Neural cell (in vitro differentiated cells): Measurements from ENCODE around the gene TFR2. TPM values are rescaled to one million over a fixed set of nuclear protein-coding genes. Genes with fewer than 3 reads are reported as not detected.

Experiments
- H2AFZ ChIP-seq: fragments of 200-600, 300-800 bp; sonication (generic), shearing (Covaris generic); 2 replicates; pipeline ENCODE4 v1.6.0; 2014; ENCODE audit warnings: low read depth, mild to moderate bottlenecking, antibody characterized with exemption, low read length, moderate library complexity
- H3F3A ChIP-seq: fragments of 200-600 bp; shearing (Covaris generic); 2 replicates; pipeline ENCODE4 v1.6.1; 2016; ENCODE audit warnings: mild to moderate bottlenecking, moderate library complexity, mixed read lengths, antibody characterized with exemption, low read length; ENCODE audit not compliant: insufficient read depth, poor library complexity, severe bottlenecking
- H3K27ac ChIP-seq: fragments of 200-600, 300-800 bp; sonication (generic), shearing (Covaris generic); 2 replicates; pipeline ENCODE4 v1.5.1; 2014; ENCODE audit warnings: mild to moderate bottlenecking, low read length, moderate library complexity
- H3K27me3 ChIP-seq: fragments of 300-800, 200-600 bp; sonication (generic), shearing (Covaris generic); 2 replicates; pipeline ENCODE4 v1.6.0; 2014; ENCODE audit warnings: mild to moderate bottlenecking, low read depth, low read length, moderate library complexity; ENCODE audit not compliant: insufficient read depth
- H3K36me3 ChIP-seq: fragments of 300-800, 200-600 bp; sonication (generic), shearing (Covaris generic); 2 replicates; pipeline ENCODE4 v1.5.1; 2014; ENCODE audit warnings: mild to moderate bottlenecking, antibody characterized with exemption, low read length, moderate library complexity; ENCODE audit not compliant: insufficient read depth
- H3K4me2 ChIP-seq: fragments of 300-800, 200-600 bp; sonication (generic), shearing (Covaris generic); 2 replicates; pipeline ENCODE4 v1.6.0; 2014; ENCODE audit warnings: mild to moderate bottlenecking, low read length
- H3K4me3 ChIP-seq: fragments of 300-800, 200-600 bp; sonication (generic), shearing (Covaris generic); 2 replicates; pipeline ENCODE4 v1.5.1; 2014; ENCODE audit warnings: mild to moderate bottlenecking, low read length, moderate library complexity
- H3K79me2 ChIP-seq: fragments of 200-600 bp; shearing (Covaris generic); replicated peaks from 2 replicates; pipeline ENCODE4 v1.6.0; 2014; ENCODE audit warnings: mild to moderate bottlenecking, low read length, moderate library complexity; ENCODE audit not compliant: insufficient read depth
- H3K9ac ChIP-seq: fragments of 300-800, 200-600 bp; sonication (generic), shearing (Covaris generic); 2 replicates; pipeline ENCODE4 v1.6.1; 2016; ENCODE audit warnings: mild to moderate bottlenecking, low read length, mixed read lengths
- H3K9me2 ChIP-seq: fragments of 200-600 bp; shearing (Covaris generic); 2 replicates; pipeline ENCODE4 v1.6.1; 2016; ENCODE audit warnings: mild to moderate bottlenecking, low read length, mixed read lengths; ENCODE audit not compliant: insufficient read depth
- H3K9me3 ChIP-seq: fragments of 200-600, 300-800 bp; sonication (generic), shearing (Covaris generic); 2 replicates; pipeline ENCODE4 v1.6.1; 2016; ENCODE audit warnings: mild to moderate bottlenecking, mixed run types, low read length, moderate library complexity, mixed read lengths
- H4K20me1 ChIP-seq: fragments of 200-600 bp; shearing (Covaris generic); 2 replicates; pipeline ENCODE4 v1.6.1; 2016; ENCODE audit warnings: mild to moderate bottlenecking, mixed run types; ENCODE audit not compliant: insufficient read depth
- EP300 ChIP-seq: fragments of 450-650 bp; conservative IDR thresholded peaks from 2 replicates; pipeline ENCODE4 v1.6.1; 2014; ENCODE audit warnings: antibody characterized with exemption, mild to moderate bottlenecking, moderate library complexity; ENCODE audit not compliant: poor library complexity, severe bottlenecking
- EZH2 ChIP-seq: fragments of 200-600, 300-800 bp; shearing (Covaris generic), sonication (generic); IDR thresholded peaks from 2 replicates; pipeline ENCODE4 v1.6.1; 2014; ENCODE audit warnings: antibody characterized with exemption, low read length, borderline replicate concordance, mild to moderate bottlenecking; ENCODE audit not compliant: insufficient read depth, poor library complexity, severe bottlenecking
- MXI1 ChIP-seq: fragments of 450-650 bp; conservative IDR thresholded peaks from 2 replicates; pipeline ENCODE4 v1.6.1; 2014; ENCODE audit warnings: antibody characterized with exemption, mild to moderate bottlenecking; ENCODE audit not compliant: poor library complexity, severe bottlenecking
- POLR2AphosphoS5 ChIP-seq: IDR thresholded peaks from 2 replicates; pipeline ENCODE4 v1.6.1; 2012
- RAD21 ChIP-seq: fragments of 450-650 bp; conservative IDR thresholded peaks from 2 replicates; pipeline ENCODE4 v1.6.1; 2014; ENCODE audit warnings: antibody characterized with exemption, mild to moderate bottlenecking, moderate library complexity
- REST ChIP-seq: IDR thresholded peaks from 2 replicates; pipeline ENCODE4 v1.6.1; 2012; ENCODE audit warnings: borderline replicate concordance
- SMC3 ChIP-seq: fragments of 450-650 bp; conservative IDR thresholded peaks from 2 replicates; pipeline ENCODE4 v1.6.1; 2014; ENCODE audit warnings: antibody characterized with exemption, mild to moderate bottlenecking, moderate library complexity; ENCODE audit not compliant: poor library complexity
- TAF1 ChIP-seq: IDR thresholded peaks from 2 replicates; pipeline ENCODE4 v1.6.1; 2012; ENCODE audit warnings: low read depth
- polyA plus RNA-seq: library from polyadenylated mRNA; depleted of rRNA; stranded (reverse); fragments of >200 nt; gene quantifications from 2 replicates; pipeline ENCODE4 v1.2.3, GENCODE V29; 2014
- TF ChIP-seq, protein P1 (sequence below): fragments of 450-650 bp; IDR thresholded peaks from 2 replicates; pipeline ENCODE4 v1.5.1; 2014; ENCODE audit warnings: antibody characterized with exemption, mild to moderate bottlenecking, moderate library complexity; ENCODE audit not compliant: poor library complexity, severe bottlenecking

Gene TFR2
- polyA plus RNA-seq, 1 donor from 2014 or later, result 21.0 TPM

DNA sequence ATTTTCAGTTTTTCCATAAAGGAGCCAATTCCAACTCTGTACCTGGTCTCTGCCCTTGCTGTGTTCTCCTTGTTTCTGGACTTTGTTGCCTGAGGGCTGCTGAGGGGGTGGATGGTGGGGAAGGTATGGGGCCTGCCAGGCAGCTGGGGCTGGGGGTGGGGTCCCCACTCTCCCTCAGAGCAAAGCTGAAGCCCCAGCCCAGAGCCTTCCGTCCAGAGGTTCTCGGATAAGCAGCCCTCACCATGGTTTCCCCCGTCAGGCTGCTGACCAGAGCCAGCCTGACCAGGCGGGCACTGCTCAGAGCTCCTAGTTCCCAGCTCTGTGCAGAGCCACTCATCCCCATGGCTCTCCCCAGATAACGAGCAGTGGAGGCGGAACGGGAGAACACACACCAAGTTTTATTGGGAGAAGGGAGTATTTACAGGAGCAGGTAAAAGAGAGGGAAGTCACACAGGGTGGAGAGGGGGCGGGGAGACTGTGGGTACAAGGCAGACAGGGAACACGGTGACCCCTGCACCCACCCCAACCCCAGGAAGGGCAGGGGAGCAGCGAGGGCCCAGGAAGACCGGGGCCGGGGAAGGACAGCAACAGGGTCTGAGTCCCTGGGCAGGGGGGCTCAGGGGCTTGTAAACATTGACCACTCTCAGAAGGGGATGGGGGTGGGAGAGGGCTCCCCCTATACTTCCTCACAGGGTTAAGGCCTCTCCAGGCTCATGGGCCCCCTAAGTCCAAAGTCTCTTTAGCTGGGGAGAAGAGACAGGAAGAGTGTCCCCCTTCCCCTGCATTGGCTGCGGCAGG is 38.0 kb upstream of the TFR2 start:
- H3K27ac ChIP-seq, result no peak overlapping the region
- no peak overlapping the region for H3K4me2 ChIP-seq
- no peaks in the 10 kb centered on the region for H3K9me2 ChIP-seq
- no peak overlapping the region for H2AFZ ChIP-seq
- no peaks in the 10 kb centered on the region for H3K9me3 ChIP-seq
- peaks cover 3% of the 10 kb centered on the region for H3K36me3 ChIP-seq
- H3K4me3 ChIP-seq, result no peak overlapping the region
- H3F3A ChIP-seq, result no peaks in the 10 kb centered on the region
- TF ChIP-seq, protein P1, sequence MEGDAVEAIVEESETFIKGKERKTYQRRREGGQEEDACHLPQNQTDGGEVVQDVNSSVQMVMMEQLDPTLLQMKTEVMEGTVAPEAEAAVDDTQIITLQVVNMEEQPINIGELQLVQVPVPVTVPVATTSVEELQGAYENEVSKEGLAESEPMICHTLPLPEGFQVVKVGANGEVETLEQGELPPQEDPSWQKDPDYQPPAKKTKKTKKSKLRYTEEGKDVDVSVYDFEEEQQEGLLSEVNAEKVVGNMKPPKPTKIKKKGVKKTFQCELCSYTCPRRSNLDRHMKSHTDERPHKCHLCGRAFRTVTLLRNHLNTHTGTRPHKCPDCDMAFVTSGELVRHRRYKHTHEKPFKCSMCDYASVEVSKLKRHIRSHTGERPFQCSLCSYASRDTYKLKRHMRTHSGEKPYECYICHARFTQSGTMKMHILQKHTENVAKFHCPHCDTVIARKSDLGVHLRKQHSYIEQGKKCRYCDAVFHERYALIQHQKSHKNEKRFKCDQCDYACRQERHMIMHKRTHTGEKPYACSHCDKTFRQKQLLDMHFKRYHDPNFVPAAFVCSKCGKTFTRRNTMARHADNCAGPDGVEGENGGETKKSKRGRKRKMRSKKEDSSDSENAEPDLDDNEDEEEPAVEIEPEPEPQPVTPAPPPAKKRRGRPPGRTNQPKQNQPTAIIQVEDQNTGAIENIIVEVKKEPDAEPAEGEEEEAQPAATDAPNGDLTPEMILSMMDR, result no peak
- TF ChIP-seq SMC3 (no peak), TAF1 (no peak), RAD21 (no peak), EZH2 (no peak), POLR2AphosphoS5 (no peak), REST (no peak), MXI1 (no peak), EP300 (no peak)
- no peak overlapping the region for H3K9ac ChIP-seq
- H3K79me2 ChIP-seq, result peaks cover 22% of the 10 kb centered on the region
- H4K20me1 ChIP-seq, result no peaks in the 10 kb centered on the region
- no peaks in the 10 kb centered on the region for H3K27me3 ChIP-seq

- no peaks in the 10 kb centered on the region for H3F3A ChIP-seq
- peaks cover 3% of the 10 kb centered on the region for H3K36me3 ChIP-seq
- no peaks in the 10 kb centered on the region for H4K20me1 ChIP-seq
- H3K9ac ChIP-seq, result no peak overlapping the region
- no peak overlapping the region for H3K27ac ChIP-seq
- no peak overlapping the region for H2AFZ ChIP-seq
- H3K9me2 ChIP-seq, result no peaks in the 10 kb centered on the region
- H3K9me3 ChIP-seq, result no peaks in the 10 kb centered on the region
- H3K4me2 ChIP-seq, result no peak overlapping the region
- H3K79me2 ChIP-seq, result peaks cover 28% of the 10 kb centered on the region
- no peaks in the 10 kb centered on the region for H3K27me3 ChIP-seq
- H3K4me3 ChIP-seq, result no peak overlapping the region
- TF ChIP-seq RAD21 (no peak), POLR2AphosphoS5 (no peak), EP300 (no peak), EZH2 (no peak), REST (no peak), TAF1 (no peak), MXI1 (no peak), SMC3 (no peak)
- TF ChIP-seq, protein P1, result no peak
Observed at GRCh38 chr7:100678291-100678984, 37.1 kb upstream of the TFR2 start.
